HepG2 (cell line): Measurements from ENCODE around the gene TBC1D14. TPM values are rescaled to one million over a fixed set of nuclear protein-coding genes. Genes with fewer than 3 reads are reported as not detected.

Source experiments
- ATAC-seq: fragments of 200-7000 bp; cut with Tn5 transposase; 3 replicates; pipeline ENCODE4 v1.9.1; 2020; ENCODE audit warnings: mild to moderate bottlenecking, moderate library complexity
- BruUV-seq: library from RNA; stranded (reverse); fragments of 400-500 nt; replicated peaks from 2 replicates; lab custom pipeline; 2021; lab: Mats Ljungman, UMichigan
- CTCF ChIA-PET: fragments of 300-600 bp; formaldehyde crosslinking; extraction: SDS; loops from one replicate; lab custom pipeline; 2021; ENCODE audit warnings: low total read pairs, inconsistent platforms, low intra/inter-chr PET ratio; lab: Yijun Ruan, JAX
- POLR2A ChIA-PET: fragments of 350-600 bp; sonication (Branson Sonifier 250); formaldehyde crosslinking; loops from one replicate; lab custom pipeline; 2020; ENCODE audit warnings: antibody characterized with exemption, inconsistent platforms; lab: Yijun Ruan, JAX
- DNase-seq: peaks from one replicate; pipeline ENCODE4 v3.0.0-alpha.2; 2015; ENCODE audit warnings: low spot score
- FAIRE-seq: peaks from 3 replicates; lab custom pipeline; 2011; peaks lifted over from hg19 to GRCh38; lab: Jason Lieb, UNC
- H2AFZ ChIP-seq: one replicate; pipeline ENCODE4 v1.6.1; 2011; ENCODE audit warnings: low read length, inconsistent platforms
- H3K27ac ChIP-seq: fragments of 300-600 bp; 3 replicates; pipeline ENCODE4 v1.8.0; 2011; ENCODE audit warnings: mixed run types, mild to moderate bottlenecking, mixed read lengths, low read length, inconsistent platforms; ENCODE audit not compliant: insufficient read depth; ENCODE audit errors: extremely low read length
- H3K27me3 ChIP-seq, 2 experiments: fragments of 200-600 bp in 1 of 2; 2 replicates in 1 of 2; 3 replicates in 1 of 2; pipeline versions ENCODE4 v1.6.0 to v1.8.0; 2011; ENCODE audit warnings: low read length in 2 of 2, mild to moderate bottlenecking in 2 of 2, moderate library complexity in 2 of 2, inconsistent platforms in 1 of 2; ENCODE audit not compliant: insufficient read depth in 2 of 2, control insufficient read depth in 1 of 2
- H3K36me3 ChIP-seq, 2 experiments: fragments of 200-600 bp in 1 of 2; replicated peaks in 1 of 2; 2 replicates in 1 of 2; 3 replicates in 1 of 2; pipeline versions ENCODE4 v1.5.1 to v1.8.0; 2011; ENCODE audit warnings: low read length in 2 of 2, inconsistent platforms in 1 of 2; ENCODE audit not compliant: insufficient read depth in 2 of 2, control insufficient read depth in 1 of 2
- H3K4me1 ChIP-seq: 2 replicates; pipeline ENCODE4 v1.5.1; 2012; ENCODE audit warnings: low read length, inconsistent platforms; ENCODE audit not compliant: insufficient read depth
- H3K4me2 ChIP-seq: 2 replicates; pipeline ENCODE4 v1.6.0; 2011; ENCODE audit warnings: low read depth, low read length, inconsistent platforms
- H3K4me3 ChIP-seq, 3 experiments: fragments of 200-600 bp in 1 of 3; sonication (generic), shearing (Covaris generic) in 1 of 3; replicated peaks in 1 of 3; 2 replicates each; pipeline ENCODE4 v1.5.1; 2011 to 2016; ENCODE audit warnings: low read length in 3 of 3, inconsistent platforms in 2 of 3, low read depth in 2 of 3, mild to moderate bottlenecking in 2 of 3, control low read depth in 1 of 3, mixed read lengths in 1 of 3; ENCODE audit not compliant: insufficient read depth in 1 of 3
- H3K79me2 ChIP-seq: one replicate; pipeline ENCODE4 v1.6.1; 2011; ENCODE audit warnings: low read length, inconsistent platforms; ENCODE audit not compliant: insufficient read depth
- H3K9ac ChIP-seq: 2 replicates; pipeline ENCODE4 v1.6.0; 2011; ENCODE audit warnings: mild to moderate bottlenecking, low read depth, low read length, inconsistent platforms; ENCODE audit not compliant: insufficient read depth
- H3K9me3 ChIP-seq: 2 replicates; pipeline ENCODE4 v1.5.1; 2012; ENCODE audit warnings: mild to moderate bottlenecking, low read length
- H4K20me1 ChIP-seq: 2 replicates; pipeline ENCODE4 v1.6.0; 2011; ENCODE audit warnings: inconsistent platforms, mild to moderate bottlenecking, low read length, moderate library complexity; ENCODE audit not compliant: insufficient read depth
- HNRNPLL ChIP-seq: fragments of 200-400 bp; formaldehyde crosslinking; IDR thresholded peaks from 2 replicates; pipeline ENCODE4 v1.6.1; 2017; ENCODE audit warnings: mild to moderate bottlenecking, low read depth, low read length; ENCODE audit not compliant: poor library complexity, severe bottlenecking
- NR0B2 ChIP-seq: sonication (generic); formaldehyde crosslinking; IDR thresholded peaks from 2 replicates; pipeline ENCODE4 v1.4.0; 2020; ENCODE audit warnings: mild to moderate bottlenecking, missing genetic modification reagents
- PCBP1 ChIP-seq: fragments of 200-400 bp; formaldehyde crosslinking; IDR thresholded peaks from 2 replicates; pipeline ENCODE4 v1.6.1; 2017; ENCODE audit warnings: mild to moderate bottlenecking, low read depth, low read length, borderline replicate concordance
- SIN3B ChIP-seq: fragments of 150-350 bp; IDR thresholded peaks from 2 replicates; pipeline ENCODE4 v1.6.1; 2014; ENCODE audit warnings: low read length
- TFE3 ChIP-seq: IDR thresholded peaks from 2 replicates; pipeline ENCODE4 v1.6.1; 2016
- TIGD3 ChIP-seq: sonication (generic); formaldehyde crosslinking; IDR thresholded peaks from 2 replicates; pipeline ENCODE4 v1.5.1; 2020; ENCODE audit warnings: mild to moderate bottlenecking, missing genetic modification reagents, borderline replicate concordance
- TOE1 ChIP-seq: sonication (generic); formaldehyde crosslinking; IDR thresholded peaks from 2 replicates; pipeline ENCODE4 v1.4.0; 2020; ENCODE audit warnings: mild to moderate bottlenecking, missing genetic modification reagents
- WIZ ChIP-seq: sonication (generic); formaldehyde crosslinking; IDR thresholded peaks from 2 replicates; pipeline ENCODE4 v1.5.1; 2020; ENCODE audit warnings: mild to moderate bottlenecking, missing genetic modification reagents
- ZBTB38 ChIP-seq: sonication (generic); formaldehyde crosslinking; IDR thresholded peaks from 2 replicates; pipeline ENCODE4 v1.5.1; 2020; ENCODE audit warnings: mild to moderate bottlenecking, missing genetic modification reagents
- ZEB1 ChIP-seq: IDR thresholded peaks from 2 replicates; pipeline ENCODE4 v1.6.1; 2012; ENCODE audit warnings: mild to moderate bottlenecking, low read depth, inconsistent platforms; ENCODE audit not compliant: insufficient replicate concordance
- ZNF549 ChIP-seq: sonication (generic); formaldehyde crosslinking; IDR thresholded peaks from 2 replicates; pipeline ENCODE4 v1.5.0; 2020; ENCODE audit warnings: missing genetic modification reagents
- ZNF781 ChIP-seq: sonication (generic); formaldehyde crosslinking; IDR thresholded peaks from 2 replicates; pipeline ENCODE4 v1.5.1; 2020; ENCODE audit warnings: borderline replicate concordance, mild to moderate bottlenecking, missing genetic modification reagents; ENCODE audit errors: not compliant biosample characterization
- ZSCAN21 ChIP-seq: sonication (generic); formaldehyde crosslinking; IDR thresholded peaks from 2 replicates; pipeline ENCODE4 v1.8.0; 2022; ENCODE audit warnings: mild to moderate bottlenecking, missing genetic modification reagents, moderate library complexity, borderline replicate concordance
- WGBS: methylation state at CpG from one replicate; pipeline ENCODE4 v1.1.6; 2017; ENCODE audit warnings: low lambda C conversion rate; 5-methylcytosine and 5-hydroxymethylcytosine counted together
- in situ Hi-C: cut with HindIII; loops from 2 replicates; pipeline ENCODE4 v1.10.0; 2017; ENCODE audit warnings: low pct_unique_long_range_greater_than_20kb; ENCODE audit not compliant: extremely low pct_ligation_motif_present
- intact Hi-C: fragments of 100-400 bp; cut with micrococcal nuclease; formaldehyde crosslinking; loops from one replicate; pipeline ENCODE4 v1.10.0; 2022; ENCODE audit not compliant: unreplicated experiment
- polyA plus RNA-seq, 8 experiments: library from polyadenylated mRNA; depleted of rRNA in 3 of 8; stranded (reverse) in 7 of 8; unstranded in 1 of 8; fragments of >200 nt; fragmentation: Illumina TruSeq in 4 of 8; extraction: Trizol in 4 of 8; gene quantifications; 2 replicates each; pipeline versions ENCODE4 v1.2.1 to v1.2.3, GENCODE V29; 2011 to 2016; ENCODE audit warnings: low read depth in 4 of 8, missing spikeins in 1 of 8, mixed read lengths in 1 of 8; ENCODE audit not compliant: insufficient read depth in 1 of 8
- total RNA-seq, 5 experiments: library from RNA; depleted of rRNA; stranded (reverse); fragments of >200 nt; fragmentation: Illumina TruSeq; extraction: Trizol; gene quantifications; 2 replicates each; pipeline ENCODE4 v1.2.3, GENCODE V29; 2016; ENCODE audit warnings: low read depth in 1 of 5

Gene TBC1D14
- total and polyA plus RNA-seq, 2 of the 13 experiments (the other 11 are each of a cell fraction or from before 2014, with no cell fraction given): 29.5 to 46.5 TPM

GRCh38 chr4:6926081-6926480 is 16.5 kb downstream of the TBC1D14 start:
- peaks cover 88% of the 10 kb centered on the region for H3K4me1 ChIP-seq
- intact Hi-C loops: loop anchor here (2.0 to 5.0 kb wide), 3 partner anchors 13 to 46 kb away; no protein-coding TSS in a partner anchor
- no peak overlapping the region for H3K9ac ChIP-seq
- TF ChIP-seq PCBP1 (no peak), ZBTB38 (CRISPR knock-in tag) (peak; percentile 87), ZNF781 (CRISPR knock-in tag) (no peak)
- peak overlapping the region; percentile 63 for H3K27ac ChIP-seq
- H3K4me3 ChIP-seq: no peak overlapping the region
- ChIA-PET CTCF (no interaction called here), POLR2A (interaction anchor here (1.2 to 2.1 kb wide), 6 partner anchors 8 to 142 kb away, joined by 3 to 22 read pairs (median 12); partner anchors contain the start of gene GRPEL1)
- FAIRE-seq: peak; percentile 15
- peaks cover 64% of the 10 kb centered on the region for H3K79me2 ChIP-seq
- H4K20me1 ChIP-seq: peaks cover 47% of the 10 kb centered on the region
- ATAC-seq: no peak
- H3K27me3 ChIP-seq: no peaks in the 10 kb centered on the region
- in situ Hi-C loops: no loop called here
- DNase-seq: no peak
- H3K4me2 ChIP-seq: no peak overlapping the region
- BruUV-seq: no TSS peak
- WGBS: 91% methylated on average over 19 of the region's 19 CpGs
- no peak overlapping the region for H2AFZ ChIP-seq
- H3K36me3 ChIP-seq: peaks cover 15 to 39% of the 10 kb centered on the region in 2 experiments; a peak in 4 of 5 replicates
- no peaks in the 10 kb centered on the region for H3K9me3 ChIP-seq

- peak overlapping the region; percentile 7 to 31 (median 11); a peak in 2 of 6 replicates for H3K4me3 ChIP-seq
- H3K36me3 ChIP-seq: peaks cover 18 to 46% of the 10 kb centered on the region in 2 experiments; a peak in 4 of 5 replicates
- peaks cover 72% of the 10 kb centered on the region for H3K79me2 ChIP-seq
- peak overlapping the region; percentile 40 for H3K9ac ChIP-seq
- in situ Hi-C loops (no loop called here), intact Hi-C loops (loop anchor here (2.0 to 5.0 kb wide), 3 partner anchors 14 to 45 kb away; no protein-coding TSS in a partner anchor)
- H3K9me3 ChIP-seq: no peaks in the 10 kb centered on the region
- peak; percentile 93 for ATAC-seq
- ChIA-PET CTCF (no interaction called here), POLR2A (interaction anchor here (0.7 to 2.1 kb wide), 11 partner anchors 8 to 236 kb away, joined by 3 to 22 read pairs (median 5); partner anchors contain the start of genes GRPEL1, S100P and TBC1D14)
- no TSS peak for BruUV-seq
- H3K27me3 ChIP-seq: no peaks in the 10 kb centered on the region
- no peak overlapping the region for H2AFZ ChIP-seq
- peaks cover 91% of the 10 kb centered on the region for H3K4me1 ChIP-seq
- FAIRE-seq: peak; percentile 99
- 14% methylated on average over 6 of the region's 13 CpGs for WGBS
- peak overlapping the region; percentile 59 for H3K4me2 ChIP-seq
- H3K27ac ChIP-seq: peak overlapping the region; percentile 63
- peaks cover 47% of the 10 kb centered on the region for H4K20me1 ChIP-seq
- peak; percentile 96 for DNase-seq
- TF ChIP-seq ZNF549 (CRISPR knock-in tag) (no peak), TIGD3 (CRISPR knock-in tag) (no peak), ZEB1 (no peak), SIN3B (no peak), TFE3 (no peak), ZSCAN21 (CRISPR knock-in tag) (no peak), HNRNPLL (no peak), TOE1 (CRISPR knock-in tag) (no peak), NR0B2 (CRISPR knock-in tag) (no peak), WIZ (CRISPR knock-in tag) (no peak)
Measured at GRCh38 chr4:6926681-6927478, 17.3 kb downstream of the TBC1D14 start.
